ENCODE results near the gene INCENP. TPM values are rescaled to one million over a fixed set of nuclear protein-coding genes. Genes with fewer than 3 reads are reported as not detected.

Gene INCENP
- polyA plus RNA-seq, 6 donors from 2014 or later, result 1.3 to 2.8 (median 2.0) TPM; not detected in 1

DNA sequence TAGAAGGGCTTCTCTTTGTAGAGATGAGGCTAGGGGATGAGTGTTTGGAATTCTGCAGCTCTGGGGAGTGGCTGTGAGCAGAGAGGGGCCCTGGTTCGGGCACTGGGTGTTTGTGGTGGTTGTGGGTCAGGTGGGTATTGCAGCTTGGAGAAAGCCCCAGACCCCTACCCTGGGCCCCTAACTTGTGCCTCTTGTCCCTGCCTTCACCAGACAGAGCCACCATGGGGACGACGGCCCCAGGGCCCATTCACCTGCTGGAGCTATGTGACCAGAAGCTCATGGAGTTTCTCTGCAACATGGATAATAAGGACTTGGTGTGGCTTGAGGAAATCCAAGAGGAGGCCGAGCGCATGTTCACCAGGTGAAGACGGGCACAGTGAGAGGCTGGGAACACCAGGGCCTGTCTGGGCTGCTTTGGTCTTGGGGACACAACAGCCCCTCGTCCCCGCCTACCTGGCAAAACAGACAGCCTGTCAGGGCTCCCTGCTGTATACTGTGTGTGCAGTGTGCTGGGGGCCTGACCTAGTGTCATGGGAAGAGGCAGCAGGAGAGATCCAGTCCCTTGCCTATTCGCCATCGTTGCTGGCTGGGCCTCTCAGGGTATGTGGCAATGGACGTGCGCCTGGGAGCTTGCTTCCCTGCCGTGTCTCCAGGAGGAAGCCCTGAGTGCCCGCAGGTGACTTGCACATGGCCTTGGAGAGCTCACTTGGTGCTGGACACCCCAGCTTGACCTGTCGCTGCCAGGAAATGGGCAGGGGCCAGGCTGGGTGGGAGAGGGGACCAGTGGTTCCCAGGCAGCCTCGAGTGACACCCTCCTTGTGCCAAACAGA is 4.3 kb downstream of the INCENP start:
- H3K36me3 Mint-ChIP-seq, result peaks cover 5 to 25% of the 10 kb centered on the region in 2 donors
- no peak overlapping the region for H3K27ac Mint-ChIP-seq
- no peaks in the 10 kb centered on the region for H3K27me3 Mint-ChIP-seq
- no peak for DNase-seq
- H3K4me1 Mint-ChIP-seq, result peaks cover 34 to 41% (median 39%) of the 10 kb centered on the region in 3 donors
- H3K4me3 Mint-ChIP-seq, result peak overlapping the region in 1 of 8 donors; percentile 6
- no peak for ATAC-seq (ENCODE audit: low read depth in 2 of 2)
- no peaks in the 10 kb centered on the region for H3K9me3 Mint-ChIP-seq

DNA sequence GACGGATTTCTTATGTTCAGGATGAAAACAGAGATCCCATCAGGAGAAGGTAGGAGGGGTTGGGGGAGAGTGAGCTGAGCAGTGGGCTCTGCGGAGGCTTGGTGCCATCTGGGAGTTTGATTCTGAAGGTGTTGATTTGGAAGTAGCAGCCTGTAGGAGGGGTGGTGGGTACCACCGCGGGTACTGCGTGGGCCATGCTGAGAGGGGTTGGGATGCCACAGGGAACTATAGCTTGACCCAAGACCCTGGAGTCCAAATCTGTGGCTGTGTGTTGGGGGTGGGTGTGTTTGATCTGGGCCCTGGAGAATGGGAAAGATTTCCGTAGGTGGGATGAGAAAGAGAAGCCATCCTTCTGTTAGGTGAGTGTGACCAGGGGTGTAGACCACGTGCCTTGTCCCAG is 5.0 kb downstream of the INCENP start:
- Mint-ChIP-seq H3K27me3 (no peaks in the 10 kb centered on the region), H3K4me1 (peaks cover 34 to 35% (median 34%) of the 10 kb centered on the region in 3 donors), H3K27ac (no peak overlapping the region), H3K36me3 (peaks cover 5 to 25% of the 10 kb centered on the region in 2 donors), H3K9me3 (no peaks in the 10 kb centered on the region), H3K4me3 (no peak overlapping the region)
- ATAC-seq (ENCODE audit: low read depth in 2 of 2) (no peak), DNase-seq (no peak)

DNA sequence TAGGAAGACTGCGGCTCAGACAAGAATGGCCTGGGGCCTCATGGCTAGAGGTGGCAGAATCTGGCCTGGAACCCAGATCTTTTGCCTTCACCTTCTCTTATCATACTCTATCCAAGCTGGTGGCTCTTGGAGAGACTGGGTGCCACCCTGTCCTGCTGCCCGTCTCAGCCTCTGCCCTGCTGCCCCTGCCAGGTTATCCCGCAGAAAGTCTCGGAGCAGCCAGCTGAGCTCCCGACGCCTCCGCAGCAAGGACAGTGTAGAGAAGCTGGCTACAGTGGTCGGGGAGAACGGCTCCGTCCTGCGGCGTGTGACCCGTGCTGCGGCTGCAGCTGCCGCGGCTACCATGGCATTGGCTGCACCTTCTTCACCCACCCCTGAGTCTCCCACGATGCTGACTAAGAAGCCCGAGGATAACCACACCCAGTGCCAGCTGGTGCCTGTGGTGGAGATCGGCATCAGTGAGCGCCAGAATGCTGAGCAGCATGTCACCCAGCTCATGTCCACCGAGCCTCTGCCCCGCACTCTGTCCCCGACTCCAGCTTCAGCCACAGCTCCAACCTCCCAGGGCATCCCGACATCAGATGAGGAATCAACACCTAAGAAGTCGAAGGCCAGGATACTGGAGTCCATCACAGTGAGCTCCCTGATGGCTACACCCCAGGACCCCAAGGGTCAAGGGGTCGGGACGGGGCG is 5.9 kb downstream of the INCENP start:
- DNase-seq (no peak), ATAC-seq (ENCODE audit: low read depth in 2 of 2) (no peak)
- Mint-ChIP-seq H3K9me3 (no peaks in the 10 kb centered on the region), H3K4me1 (peaks cover 26 to 32% (median 28%) of the 10 kb centered on the region in 3 donors), H3K36me3 (peaks cover 5 to 25% of the 10 kb centered on the region in 2 donors), H3K27me3 (no peaks in the 10 kb centered on the region), H3K4me3 (peak overlapping the region in 1 of 8 donors; percentile 66), H3K27ac (no peak overlapping the region)

DNA sequence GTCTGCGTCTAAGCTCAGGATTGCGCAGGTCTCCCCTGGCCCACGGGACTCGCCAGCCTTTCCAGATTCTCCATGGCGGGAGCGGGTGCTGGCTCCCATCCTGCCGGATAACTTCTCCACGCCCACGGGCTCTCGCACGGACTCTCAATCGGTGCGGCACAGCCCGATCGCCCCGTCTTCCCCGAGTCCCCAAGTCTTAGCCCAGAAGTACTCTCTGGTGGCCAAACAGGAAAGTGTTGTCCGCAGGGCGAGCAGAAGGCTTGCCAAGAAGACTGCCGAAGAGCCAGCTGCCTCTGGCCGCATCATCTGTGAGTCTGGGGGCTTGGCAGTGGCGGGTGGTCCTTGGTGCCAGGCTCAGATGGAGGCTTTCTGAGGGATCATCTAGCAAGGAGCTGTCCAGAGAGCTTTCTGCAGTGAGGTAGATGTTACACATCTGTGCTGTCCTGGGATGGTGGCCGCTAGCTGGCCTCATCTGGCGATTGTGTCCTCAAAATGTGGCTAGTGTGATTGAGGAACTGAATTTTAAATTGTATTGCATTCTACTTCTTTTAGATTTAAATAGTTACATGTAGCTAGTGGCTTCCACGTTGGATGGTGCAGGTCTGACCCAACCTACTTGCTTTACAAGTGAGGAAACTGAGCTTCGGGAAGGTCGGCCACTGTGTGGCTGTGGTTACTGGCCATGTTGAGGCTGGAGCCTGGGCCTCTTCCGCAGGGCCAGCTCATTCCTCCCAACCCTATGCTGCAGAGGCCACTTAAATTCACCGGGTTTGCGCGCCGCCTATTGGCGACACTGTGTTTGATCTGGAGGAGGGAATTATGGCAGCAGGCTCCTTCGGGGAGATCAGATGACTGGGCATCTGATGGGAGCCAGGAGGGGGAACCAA is 6.7 kb downstream of the INCENP start:
- DNase-seq (no peak), ATAC-seq (ENCODE audit: low read depth in 2 of 2) (no peak)
- H3K27me3 Mint-ChIP-seq, result no peaks in the 10 kb centered on the region
- peak overlapping the region in 1 of 6 donors; percentile 27 for H3K27ac Mint-ChIP-seq
- H3K9me3 Mint-ChIP-seq, result no peaks in the 10 kb centered on the region
- no peak overlapping the region for H3K4me3 Mint-ChIP-seq
- H3K4me1 Mint-ChIP-seq, result peaks cover 18 to 26% (median 24%) of the 10 kb centered on the region in 3 donors
- peaks cover 5 to 25% of the 10 kb centered on the region in 2 donors for H3K36me3 Mint-ChIP-seq

DNA sequence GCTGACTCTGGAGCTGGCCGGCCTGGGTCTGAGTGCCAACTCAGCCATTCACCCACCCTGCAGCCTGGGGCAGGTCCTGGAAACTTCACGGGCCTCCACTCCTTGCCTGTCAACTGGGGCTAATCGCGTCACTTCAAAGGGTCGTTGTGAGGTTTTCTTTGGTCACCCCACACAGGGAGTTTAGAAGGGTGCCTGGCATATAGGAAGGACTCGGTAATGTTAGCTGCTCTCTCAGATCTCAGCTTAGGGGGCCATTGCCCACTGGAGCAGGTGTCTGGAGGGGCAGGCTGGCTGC is 7.3 kb downstream of the INCENP start:
- Mint-ChIP-seq H3K4me3 (no peak overlapping the region), H3K27me3 (no peaks in the 10 kb centered on the region), H3K36me3 (peaks cover 5 to 25% of the 10 kb centered on the region in 2 donors), H3K9me3 (no peaks in the 10 kb centered on the region), H3K4me1 (peaks cover 14 to 24% (median 23%) of the 10 kb centered on the region in 3 donors), H3K27ac (peak overlapping the region in 2 of 6 donors; percentile 67 to 78)
- ATAC-seq (ENCODE audit: low read depth in 2 of 2) (no peak), DNase-seq (no peak)

DNA sequence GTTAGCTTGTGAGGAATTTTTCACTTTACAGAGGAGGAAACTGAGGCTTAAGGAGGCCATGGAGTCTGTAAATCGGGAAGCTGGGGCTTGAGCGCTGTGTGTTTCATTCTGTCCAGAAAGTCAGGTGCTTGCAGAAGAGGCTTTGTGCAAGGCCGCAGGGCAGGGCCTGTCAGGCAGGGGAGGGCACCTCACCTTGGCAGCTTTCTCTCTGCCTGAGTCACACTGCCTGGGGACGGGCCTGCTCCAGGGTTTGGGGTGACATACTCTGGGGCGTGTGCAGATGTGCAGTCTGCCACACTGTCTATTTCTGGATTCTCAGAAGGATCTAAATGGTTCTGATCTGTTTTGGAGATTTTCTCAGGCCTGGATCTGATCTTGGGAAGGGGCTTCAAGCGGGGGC is 8.4 kb downstream of the INCENP start:
- H3K36me3 Mint-ChIP-seq, result peaks cover 8 to 25% of the 10 kb centered on the region in 2 donors

DNA sequence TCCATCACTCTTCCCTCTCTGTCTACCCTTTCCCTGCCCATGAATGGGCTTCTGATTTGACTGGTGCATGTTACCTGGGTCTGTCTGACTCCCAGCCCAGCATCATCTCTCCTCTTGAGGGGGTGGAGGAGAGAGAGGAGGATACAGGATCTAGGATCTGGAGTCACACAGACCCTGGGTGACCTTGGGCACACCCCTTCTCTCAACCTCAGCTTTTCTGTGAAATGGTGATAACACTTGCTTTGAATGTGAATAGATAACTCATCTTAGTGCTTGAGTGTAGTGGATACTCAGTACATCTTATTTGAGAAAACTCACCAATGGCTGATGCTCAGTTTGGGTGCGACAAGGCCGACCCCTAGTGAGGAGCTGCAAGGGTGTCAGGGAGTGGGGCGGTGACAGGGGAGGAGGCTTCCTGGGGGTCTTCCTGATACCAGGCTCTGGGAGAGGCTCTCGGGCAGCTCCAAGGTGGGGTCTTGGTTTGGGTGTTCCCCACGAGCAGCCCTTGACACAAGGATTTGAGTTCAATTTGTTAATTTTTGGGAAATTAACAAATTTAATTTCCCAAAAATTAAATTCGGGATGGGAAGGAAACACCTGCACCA is 9.0 kb downstream of the INCENP start:
- Mint-ChIP-seq H3K27ac (peak overlapping the region in 2 of 6 donors; percentile 53 to 73), H3K27me3 (no peaks in the 10 kb centered on the region), H3K36me3 (peaks cover 8 to 25% of the 10 kb centered on the region in 2 donors), H3K4me3 (no peak overlapping the region), H3K4me1 (peaks cover 12 to 24% (median 19%) of the 10 kb centered on the region in 3 donors), H3K9me3 (no peaks in the 10 kb centered on the region)
- ATAC-seq (ENCODE audit: low read depth in 2 of 2) (no peak), DNase-seq (no peak)

More for the DNA sequence above, 8.4 kb downstream of the INCENP start:
- ATAC-seq (ENCODE audit: low read depth in 2 of 2) (no peak), DNase-seq (no peak)
- no peaks in the 10 kb centered on the region for H3K9me3 Mint-ChIP-seq
- H3K27me3 Mint-ChIP-seq, result no peaks in the 10 kb centered on the region
- H3K4me1 Mint-ChIP-seq, result peaks cover 16 to 24% (median 23%) of the 10 kb centered on the region in 3 donors
- no peak overlapping the region for H3K4me3 Mint-ChIP-seq
- no peak overlapping the region for H3K27ac Mint-ChIP-seq

DNA sequence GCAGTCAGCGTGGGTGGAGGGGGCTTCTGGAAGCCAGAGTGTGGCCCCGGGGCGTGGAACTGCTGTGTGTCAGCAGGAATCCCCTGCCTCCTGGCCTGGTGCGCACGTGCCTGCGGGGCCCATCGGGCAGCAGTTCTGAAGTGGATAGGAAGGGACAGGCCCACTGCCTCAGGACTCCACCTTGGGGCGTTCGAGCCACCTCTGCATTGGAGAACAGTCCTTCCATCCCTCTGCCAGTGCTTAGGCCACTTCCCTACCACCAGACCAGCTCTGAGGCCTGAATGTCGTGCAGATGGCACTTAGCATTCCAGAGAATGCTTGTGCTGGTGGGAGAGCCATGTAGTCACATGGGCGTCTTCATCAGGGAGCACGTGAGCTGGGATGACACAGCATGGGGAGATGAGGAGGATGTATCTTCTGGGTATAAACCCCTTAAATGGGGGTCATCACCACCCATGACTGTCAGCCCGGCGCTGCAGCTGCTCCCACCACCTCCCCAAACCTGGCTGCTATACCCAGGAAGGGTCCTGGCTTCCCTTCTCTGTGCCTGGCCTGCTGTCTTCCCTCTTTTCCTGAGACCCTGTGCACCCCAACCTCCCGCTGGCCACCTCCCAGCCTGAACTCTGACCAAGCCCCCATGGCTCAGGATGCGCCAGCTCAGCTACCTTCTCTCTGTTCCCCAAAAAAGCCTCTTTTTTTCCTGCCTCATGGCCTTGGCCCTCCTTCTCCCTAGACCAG is 9.7 kb downstream of the INCENP start:
- no peak overlapping the region for H3K4me3 Mint-ChIP-seq
- H3K4me1 Mint-ChIP-seq, result peaks cover 12 to 22% (median 18%) of the 10 kb centered on the region in 3 donors
- H3K27me3 Mint-ChIP-seq, result no peaks in the 10 kb centered on the region
- H3K9me3 Mint-ChIP-seq, result no peaks in the 10 kb centered on the region
- ATAC-seq (ENCODE audit: low read depth in 2 of 2) (no peak), DNase-seq (no peak)
- peak overlapping the region in 2 of 6 donors; percentile 53 to 73 for H3K27ac Mint-ChIP-seq
- H3K36me3 Mint-ChIP-seq, result peaks cover 8 to 23% of the 10 kb centered on the region in 2 donors

DNA sequence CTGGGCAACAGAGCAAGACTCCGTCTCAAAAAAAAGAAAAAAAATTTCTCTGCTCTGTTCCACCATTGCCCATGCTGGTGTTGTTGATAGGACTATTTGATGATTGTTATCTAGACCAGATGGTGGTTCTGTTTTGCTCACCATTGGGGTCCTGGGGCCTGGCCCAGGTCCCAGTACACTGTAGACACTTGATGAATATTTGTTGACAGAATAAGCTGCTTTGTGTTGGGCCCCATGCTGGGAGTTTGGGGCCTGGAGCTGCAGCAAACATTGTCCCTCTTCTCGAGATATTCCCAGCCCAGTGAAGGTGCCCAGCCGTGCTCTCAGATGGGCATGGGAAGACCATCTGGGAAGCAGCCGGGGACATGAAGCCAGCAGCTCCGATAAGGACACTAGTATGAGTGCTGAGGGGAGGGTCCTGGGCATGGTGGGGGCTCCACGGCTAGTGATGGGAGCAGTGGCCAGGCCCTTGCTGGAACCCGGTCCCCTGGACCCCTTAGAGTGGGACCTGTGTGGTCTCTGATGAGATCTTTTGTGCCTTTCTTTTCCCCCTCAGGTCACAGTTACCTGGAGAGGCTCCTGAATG is 13.6 kb downstream of the INCENP start:
- peaks cover 5 to 7% of the 10 kb centered on the region in 2 donors for H3K36me3 Mint-ChIP-seq
- H3K27me3 Mint-ChIP-seq, result no peaks in the 10 kb centered on the region
- no peak overlapping the region for H3K4me3 Mint-ChIP-seq
- H3K9me3 Mint-ChIP-seq, result no peaks in the 10 kb centered on the region
- H3K4me1 Mint-ChIP-seq, result peaks cover 6 to 9% (median 8%) of the 10 kb centered on the region in 3 donors
- DNase-seq, result no peak
- H3K27ac Mint-ChIP-seq, result no peak overlapping the region
- ATAC-seq (ENCODE audit: low read depth in 2 of 2), result no peak

DNA sequence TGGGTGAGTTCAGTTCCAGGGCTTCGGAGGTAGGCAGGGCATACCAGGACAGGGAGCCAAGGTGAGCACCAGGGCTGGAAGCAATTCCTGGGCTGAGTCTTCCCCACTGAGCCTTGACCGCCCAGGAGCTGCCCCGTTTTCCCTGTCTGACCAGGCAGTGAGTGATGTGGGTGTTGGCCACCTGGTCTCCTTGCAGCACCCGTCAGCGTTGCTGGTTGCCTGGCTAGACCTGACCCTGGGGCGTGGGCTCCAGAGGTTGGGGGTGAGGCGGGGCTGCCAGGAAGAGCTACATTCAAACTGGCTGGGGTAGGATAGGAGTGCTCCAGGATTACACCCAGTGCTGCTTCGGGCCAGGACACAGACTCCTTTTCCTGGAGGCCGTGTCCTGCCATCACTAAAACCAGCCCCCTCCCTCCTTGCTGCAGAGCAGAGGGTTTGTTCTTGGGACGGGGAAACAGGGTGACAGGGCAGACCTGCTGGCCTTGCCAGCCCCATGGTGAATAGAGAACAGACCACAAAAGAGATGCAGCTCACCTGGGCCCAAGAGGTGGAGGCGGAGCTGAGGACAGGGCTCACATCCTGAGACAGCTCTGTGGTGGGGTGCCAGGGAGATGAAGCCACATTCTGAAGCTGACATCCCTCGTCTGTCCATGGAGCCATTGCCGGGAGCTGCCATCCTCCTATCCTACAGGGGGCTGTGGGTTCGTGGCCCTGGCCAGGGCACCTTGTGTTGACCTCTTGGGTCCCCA is 14.2 kb downstream of the INCENP start:
- H3K4me3 Mint-ChIP-seq, result no peak overlapping the region
- H3K27me3 Mint-ChIP-seq, result no peaks in the 10 kb centered on the region
- DNase-seq (no peak), ATAC-seq (ENCODE audit: low read depth in 2 of 2) (no peak)
- H3K9me3 Mint-ChIP-seq, result no peaks in the 10 kb centered on the region
- H3K36me3 Mint-ChIP-seq, result peaks cover 0 to 3% of the 10 kb centered on the region in 2 donors
- no peak overlapping the region for H3K27ac Mint-ChIP-seq
- H3K4me1 Mint-ChIP-seq, result peaks cover 0 to 5% (median 4%) of the 10 kb centered on the region in 3 donors

DNA sequence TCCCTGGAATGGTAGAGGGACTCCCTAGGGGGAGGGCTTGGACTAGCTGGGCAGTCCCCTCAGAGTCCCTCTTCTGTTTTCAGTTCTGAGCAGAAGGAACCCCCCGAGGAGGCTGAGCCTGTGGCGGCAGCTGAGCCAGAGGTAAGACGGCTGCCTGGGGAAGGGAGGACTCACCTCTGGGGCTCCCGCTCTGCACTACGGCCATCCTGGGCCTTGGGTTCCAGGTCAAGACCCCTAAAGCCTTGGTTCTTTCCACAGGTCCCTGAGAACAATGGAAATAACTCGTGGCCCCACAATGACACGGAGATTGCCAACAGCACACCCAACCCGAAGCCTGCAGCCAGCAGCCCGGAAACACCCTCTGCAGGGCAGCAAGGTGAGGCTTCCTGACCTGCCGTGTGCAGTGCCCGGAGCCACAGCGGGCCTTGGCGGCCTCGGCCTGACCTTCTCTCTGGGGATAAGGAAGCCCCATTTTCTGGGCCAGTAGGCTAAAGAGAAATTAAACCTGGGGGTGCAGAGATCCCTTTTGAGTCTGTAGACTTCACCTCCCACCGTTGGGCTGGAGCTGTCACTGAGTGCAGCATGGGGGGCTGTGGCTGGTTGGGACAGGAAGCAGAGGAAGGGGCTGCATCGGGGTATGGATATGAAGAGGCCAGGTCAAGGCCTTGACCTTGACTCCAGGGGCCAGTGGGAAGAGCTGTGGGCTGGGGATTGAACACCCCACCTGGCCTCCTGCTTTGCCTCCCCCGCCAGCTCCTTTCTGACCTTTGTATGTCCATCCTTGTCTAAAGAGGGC is 15.0 kb downstream of the INCENP start:
- Mint-ChIP-seq H3K4me1 (peaks cover 0 to 4% (median 2%) of the 10 kb centered on the region in 3 donors), H3K27me3 (no peaks in the 10 kb centered on the region), H3K27ac (no peak overlapping the region), H3K9me3 (no peaks in the 10 kb centered on the region), H3K4me3 (no peak overlapping the region), H3K36me3 (peaks cover 0 to 3% of the 10 kb centered on the region in 2 donors)
- ATAC-seq (ENCODE audit: low read depth in 2 of 2) (no peak), DNase-seq (no peak)
